Right renal cortex interstitium (tissue), 3 donors: ENCODE results near the gene MRPS2. TPM values are rescaled to one million over a fixed set of nuclear protein-coding genes. Genes with fewer than 3 reads are reported as not detected.

Experiments
- DNase-seq, 3 donors: peaks; one replicate each; pipeline ENCODE4 v3.0.0-alpha.2; 2013; ENCODE audit warnings: low read depth in 3 of 3, low spot score in 2 of 3
- polyA plus RNA-seq, 3 donors: library from polyadenylated mRNA; unstranded; fragments of 120-200 nt; gene quantifications; one replicate each; pipeline ENCODE4 v1.2.1, GENCODE V29; 2013; ENCODE audit not compliant: insufficient read length in 3 of 3

MRPS2 gene
- polyA plus RNA-seq, 3 donors, result 41.1 to 47.2 (median 42.3) TPM

- no peak for DNase-seq
These were observed 1.9 kb upstream of the MRPS2 start for GRCh38 chr9:135498381-135499126.

GRCh38 chr9:135499326-135500070 lies 984 bp upstream of the MRPS2 start:
- peak in 2 of 3 donors; percentile 63 to 87 for DNase-seq

GRCh38 chr9:135500071-135500524 lies 384 bp upstream of the MRPS2 start:
- DNase-seq, result no peak

- DNase-seq, result no peak
These were observed 1.0 kb downstream of the MRPS2 start for GRCh38 chr9:135501261-135502167.

- no peak for DNase-seq
These were observed 1.8 kb downstream of the MRPS2 start for GRCh38 chr9:135502168-135502872.

DNA sequence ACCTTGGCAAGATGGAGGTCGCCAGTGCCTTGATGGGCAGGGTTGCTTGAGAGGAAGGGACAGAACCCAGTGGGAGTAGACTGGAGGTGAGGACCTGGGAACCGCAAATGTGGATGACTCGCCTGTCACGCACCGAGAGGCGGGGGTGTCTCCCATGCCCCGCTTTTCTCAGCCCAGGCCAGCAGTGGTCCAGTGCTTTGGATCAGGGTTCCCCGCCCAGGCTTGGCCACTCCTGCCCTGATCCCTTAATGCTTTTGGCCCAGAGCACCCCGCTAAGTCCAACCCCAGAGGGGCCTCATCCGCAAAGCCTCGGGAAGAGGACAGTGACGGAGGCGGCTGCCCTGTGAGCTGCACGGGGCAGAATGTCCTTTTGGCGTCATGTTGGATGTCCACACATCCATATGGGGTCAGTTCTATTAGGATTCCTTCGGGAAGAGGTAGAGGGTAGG lies 2.4 kb downstream of the MRPS2 start:
- DNase-seq, result no peak

- no peak for DNase-seq
These were observed 3.1 kb downstream of the MRPS2 start for GRCh38 chr9:135503371-135504261.

DNA sequence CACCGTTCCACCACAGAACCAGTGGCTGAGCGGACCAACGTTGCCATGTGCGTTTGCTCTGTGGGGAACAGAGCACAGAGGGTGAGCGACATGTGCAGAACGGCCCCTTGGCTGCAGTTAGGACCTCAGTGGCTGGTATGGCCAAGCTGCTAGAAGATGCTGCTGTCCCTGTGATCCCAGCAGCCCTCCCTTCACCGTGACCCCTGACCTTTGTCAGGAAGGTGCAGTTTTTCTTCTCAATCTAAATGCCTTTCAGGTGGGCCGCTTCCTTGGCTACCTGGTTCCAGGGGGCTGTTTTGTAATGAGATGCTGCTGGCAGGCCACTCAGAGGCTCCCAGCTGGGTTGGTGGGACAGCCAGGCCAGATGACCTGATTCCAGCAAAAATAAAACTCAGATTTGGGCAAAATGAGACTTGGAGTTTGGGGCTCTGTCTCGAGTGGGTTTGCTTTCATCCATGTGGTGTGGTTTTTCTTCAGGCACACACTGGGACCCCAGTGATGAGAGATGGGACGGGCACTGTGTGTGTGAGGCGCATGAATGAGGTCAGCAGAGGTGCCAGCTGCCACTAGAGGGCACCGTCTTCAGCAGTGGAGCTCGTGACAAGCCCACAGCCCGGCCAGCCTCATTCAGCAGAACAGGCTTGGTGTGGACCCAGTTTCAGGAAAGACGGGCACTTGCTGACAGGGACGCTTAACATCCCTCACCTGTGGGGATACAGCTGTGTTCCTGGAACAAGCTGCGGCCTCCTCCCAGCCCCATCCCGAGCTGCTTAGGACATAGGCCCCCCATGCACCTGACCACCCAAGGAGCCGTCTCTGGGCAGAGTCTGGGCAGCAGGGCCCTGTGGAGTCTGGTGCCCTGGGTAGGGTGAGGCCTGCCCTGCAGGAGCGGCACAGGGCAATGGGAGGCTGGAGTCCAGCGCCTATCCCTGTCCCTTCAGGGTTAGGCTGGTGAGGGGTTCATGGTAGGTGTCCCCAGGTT lies 4.1 kb downstream of the MRPS2 start:
- DNase-seq, result no peak

DNA sequence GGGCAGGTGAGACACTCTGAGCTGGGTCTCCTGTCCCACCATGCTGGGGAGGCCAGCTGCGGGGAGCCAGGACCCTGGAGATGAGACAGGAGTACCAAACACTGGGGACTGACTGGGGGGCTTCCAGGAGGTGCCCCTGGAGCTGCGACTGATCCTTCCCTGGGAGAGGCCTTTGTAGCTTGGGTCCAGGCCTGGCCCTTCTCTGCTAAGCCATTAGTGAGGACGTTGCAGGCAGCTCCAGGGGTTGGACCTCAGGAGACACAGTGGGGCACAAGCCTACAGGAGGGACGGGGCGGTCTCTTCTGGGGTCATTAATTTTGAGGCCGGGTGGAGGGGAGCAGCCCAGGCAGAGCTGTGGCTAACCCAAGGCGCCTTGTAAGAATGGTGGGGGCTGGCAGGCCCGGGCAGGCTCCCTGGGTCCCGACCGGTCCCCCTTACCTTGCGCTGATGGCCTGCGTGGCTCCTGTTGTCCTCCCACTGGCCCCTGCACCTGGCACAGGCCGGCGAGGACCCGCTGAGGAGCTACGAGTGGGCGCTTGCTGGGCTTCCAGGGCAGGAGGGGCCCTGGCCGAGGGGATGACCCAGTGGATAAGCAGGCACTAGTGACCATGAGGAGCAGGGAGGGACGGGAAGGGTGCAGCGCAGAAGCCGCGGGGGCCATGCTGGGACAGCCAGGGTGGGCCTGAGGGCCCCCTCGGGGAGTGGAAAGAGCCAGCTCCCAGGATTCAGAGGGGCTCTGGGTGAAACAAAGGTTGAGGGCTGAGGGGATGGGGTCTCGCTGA lies 5.1 kb downstream of the MRPS2 start:
- no peak for DNase-seq

DNA sequence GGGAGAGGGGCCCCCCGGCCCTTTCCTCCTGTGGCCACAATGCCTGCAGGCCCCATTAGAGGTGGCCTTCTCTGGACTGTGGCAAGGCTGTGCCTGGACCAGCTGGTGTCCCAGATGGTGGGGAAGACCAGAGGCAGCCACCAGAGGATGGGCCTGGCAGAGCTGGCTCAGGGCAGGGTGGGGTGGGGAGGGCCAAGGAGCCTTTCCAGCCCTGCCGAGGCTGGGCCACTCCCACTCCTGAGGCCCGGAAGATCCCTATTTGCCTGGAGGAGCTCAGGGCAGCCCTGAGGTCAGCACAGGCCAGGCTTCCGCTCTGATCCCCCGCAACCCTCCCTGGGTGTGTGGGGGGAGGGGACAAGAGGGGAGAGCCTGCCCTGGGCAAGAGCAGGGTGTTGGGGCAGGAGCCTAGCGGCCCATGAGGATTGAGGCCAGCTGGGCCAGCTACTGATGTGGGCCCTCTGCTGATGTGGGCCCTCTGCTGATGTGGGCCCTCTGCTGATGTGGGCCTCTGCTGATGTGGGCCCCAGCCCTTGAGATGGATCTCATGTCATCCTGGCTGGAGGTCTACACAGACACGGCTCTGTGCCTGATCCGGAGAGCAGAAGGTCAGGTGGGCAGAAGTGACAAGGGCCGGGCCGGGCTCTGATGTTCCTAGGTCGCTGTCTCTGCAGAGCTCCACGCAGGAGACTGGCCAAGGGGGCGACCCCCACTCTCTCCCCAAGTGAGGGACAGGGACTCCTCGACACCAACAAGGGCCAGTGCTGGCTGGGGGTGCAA lies 6.0 kb downstream of the MRPS2 start:
- DNase-seq, result no peak

DNA sequence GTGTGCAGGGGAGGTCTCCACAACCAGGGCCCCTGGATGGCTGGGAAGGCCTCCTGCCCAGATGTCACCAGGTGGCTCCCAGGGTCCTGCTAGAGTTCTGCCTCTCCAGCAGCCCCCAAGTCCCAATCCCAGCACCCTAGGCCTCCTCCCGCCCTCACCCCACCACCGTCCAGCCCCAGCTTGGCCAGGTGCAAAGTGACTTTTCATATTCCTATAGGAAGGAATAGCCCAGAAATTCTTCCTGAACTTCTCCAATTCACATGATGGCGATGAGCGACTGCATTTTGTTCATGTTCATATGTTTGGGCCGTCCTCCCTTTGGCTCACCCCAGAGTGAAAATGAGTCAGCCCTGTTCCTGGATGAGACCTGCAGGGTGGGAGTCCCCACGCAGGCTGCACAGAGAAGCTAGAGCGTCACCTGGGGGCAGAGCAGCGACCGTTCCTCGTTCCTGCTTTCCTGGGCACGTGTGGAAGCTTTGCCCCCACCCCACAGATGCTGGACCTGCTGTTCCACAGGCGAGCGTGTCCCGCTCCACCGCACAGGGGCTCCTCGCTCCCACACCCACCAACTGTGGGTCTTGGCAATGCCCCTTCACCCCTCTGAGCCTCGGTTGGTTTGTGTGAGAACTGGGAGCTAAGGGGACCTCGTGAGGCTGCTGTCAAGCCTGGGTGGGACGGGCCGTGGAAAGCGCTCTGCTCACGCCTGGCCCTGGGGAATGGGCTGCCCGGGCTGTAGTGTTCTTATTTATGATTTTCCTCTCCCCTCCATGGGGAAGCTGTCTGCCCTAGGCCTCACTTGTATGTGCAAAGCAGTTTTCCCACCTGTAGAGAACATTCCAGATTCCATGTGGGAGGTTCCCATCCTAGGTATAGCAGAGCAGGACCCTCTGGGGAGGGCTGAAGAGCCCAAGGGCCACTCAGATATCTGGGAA lies 6.9 kb downstream of the MRPS2 start:
- no peak for DNase-seq

DNA sequence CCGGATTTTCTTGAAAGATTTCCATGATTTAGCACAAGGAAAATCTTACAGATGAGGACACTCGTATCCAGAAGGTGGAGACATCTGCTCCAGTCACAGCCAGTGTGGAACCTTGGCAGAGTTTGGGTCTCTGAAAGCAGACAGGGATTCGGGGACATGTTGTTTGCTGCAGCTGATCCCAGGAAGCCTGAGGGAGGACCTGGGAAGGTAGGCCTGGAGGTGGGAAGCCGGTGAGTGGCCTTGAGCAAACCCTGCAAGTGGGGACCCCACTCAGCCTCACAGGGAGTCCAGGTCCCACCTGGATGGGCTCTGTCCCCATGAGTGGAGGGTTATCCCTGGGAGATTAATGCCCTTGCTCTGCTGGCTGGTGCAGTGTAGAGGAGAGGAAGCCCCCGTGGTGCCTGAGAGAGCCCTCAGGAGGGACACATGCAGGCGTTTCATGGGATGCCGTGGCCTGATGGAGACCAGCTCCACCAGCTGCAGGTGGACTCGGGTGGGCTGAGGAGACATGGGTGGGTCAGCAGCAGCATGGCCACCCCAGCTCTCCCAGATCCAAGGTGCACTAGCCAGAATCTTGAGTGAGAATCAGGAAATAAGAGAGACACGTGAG lies 7.8 kb downstream of the MRPS2 start:
- no peak for DNase-seq

GRCh38 chr9:135509458-135509857 lies 9.0 kb downstream of the MRPS2 start:
- no peak for DNase-seq

- DNase-seq, result no peak
These were observed 11.7 kb downstream of the MRPS2 start for GRCh38 chr9:135512241-135512603.

GRCh38 chr9:135512904-135513303 lies 12.4 kb downstream of the MRPS2 start:
- no peak for DNase-seq
